NCI-H2029 (cell line): ENCODE data around the gene TAC4.

ENCODE experiments used
- DNase-seq: peaks from one replicate; lab custom pipeline; 2025; lab: John Stamatoyannopoulos, UW

Gene TAC4

GRCh38 chr17:49873466-49873865 is 25.6 kb upstream of the TAC4 start:
- DNase-seq = peak; percentile 77

DNA sequence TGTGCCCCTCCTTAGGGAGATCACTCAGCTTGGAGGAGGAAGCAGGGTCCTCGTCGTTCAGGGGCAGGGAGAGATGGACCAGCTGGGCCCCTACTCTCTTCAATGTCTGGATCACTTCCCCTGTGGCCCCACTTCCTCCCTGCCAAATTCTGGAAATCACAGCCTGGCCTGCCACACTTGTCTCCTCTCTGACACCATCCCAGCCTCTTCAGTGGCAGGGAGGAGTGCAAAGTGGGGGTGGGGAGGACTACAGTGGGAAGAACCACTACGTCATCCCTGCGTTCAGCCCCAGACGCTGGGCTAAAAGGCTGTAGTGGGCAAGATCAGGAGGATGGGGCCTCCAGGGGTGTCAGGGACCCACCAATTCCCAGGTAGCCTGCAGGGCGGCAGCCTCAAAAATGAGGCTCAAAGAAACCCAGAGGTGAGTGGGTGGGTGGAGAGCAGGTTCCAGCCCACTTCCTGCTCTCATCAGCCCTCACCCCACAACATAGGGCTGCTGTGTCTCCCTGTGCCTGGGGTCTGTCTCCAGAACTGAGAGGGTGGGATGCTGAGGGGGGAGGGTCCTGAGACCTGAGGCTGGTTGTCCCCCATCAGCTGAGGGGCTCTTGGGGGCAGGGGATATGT is 25.0 kb upstream of the TAC4 start:
- DNase-seq = no peak

DNA sequence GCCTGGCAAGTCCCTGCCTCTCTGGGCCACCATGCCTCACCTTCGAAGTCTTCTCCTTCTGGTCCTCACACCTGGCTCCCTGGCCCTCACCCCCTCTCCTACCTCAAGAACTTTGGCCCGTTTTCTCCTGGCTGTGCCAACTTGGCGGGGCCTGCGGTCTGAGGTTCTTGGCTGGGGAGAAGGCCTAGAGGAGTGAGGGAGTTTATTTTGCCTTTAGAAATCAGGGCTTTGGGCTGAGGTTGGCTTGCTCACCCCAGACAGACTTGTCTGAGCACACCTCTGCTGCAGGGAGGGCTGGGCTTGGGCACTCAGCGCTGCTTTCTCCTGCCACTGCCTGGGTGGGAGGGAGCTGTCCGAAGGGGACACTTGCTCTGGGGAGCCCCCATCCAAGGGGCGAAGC is 23.3 kb upstream of the TAC4 start:
- no peak for DNase-seq

GRCh38 chr17:49870298-49870697 is 22.4 kb upstream of the TAC4 start:
- DNase-seq = no peak

DNA sequence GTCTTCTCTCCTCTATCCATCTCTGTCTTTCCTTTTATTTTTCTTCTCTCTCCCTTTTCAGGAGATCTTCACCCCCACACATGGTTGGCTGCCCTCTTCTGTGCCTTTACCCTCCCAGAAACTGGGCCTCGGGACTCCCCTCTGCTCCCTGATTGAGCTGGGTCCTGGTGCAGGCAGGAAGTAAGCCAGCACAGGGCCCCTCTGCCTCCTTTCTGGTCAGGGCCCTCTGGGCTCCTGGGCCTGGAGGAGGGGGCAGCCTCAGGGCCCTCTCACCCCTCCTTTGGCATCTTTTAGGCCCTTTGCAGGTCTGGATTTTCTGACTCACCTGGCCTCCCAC is 21.1 kb upstream of the TAC4 start:
- DNase-seq = no peak

DNA sequence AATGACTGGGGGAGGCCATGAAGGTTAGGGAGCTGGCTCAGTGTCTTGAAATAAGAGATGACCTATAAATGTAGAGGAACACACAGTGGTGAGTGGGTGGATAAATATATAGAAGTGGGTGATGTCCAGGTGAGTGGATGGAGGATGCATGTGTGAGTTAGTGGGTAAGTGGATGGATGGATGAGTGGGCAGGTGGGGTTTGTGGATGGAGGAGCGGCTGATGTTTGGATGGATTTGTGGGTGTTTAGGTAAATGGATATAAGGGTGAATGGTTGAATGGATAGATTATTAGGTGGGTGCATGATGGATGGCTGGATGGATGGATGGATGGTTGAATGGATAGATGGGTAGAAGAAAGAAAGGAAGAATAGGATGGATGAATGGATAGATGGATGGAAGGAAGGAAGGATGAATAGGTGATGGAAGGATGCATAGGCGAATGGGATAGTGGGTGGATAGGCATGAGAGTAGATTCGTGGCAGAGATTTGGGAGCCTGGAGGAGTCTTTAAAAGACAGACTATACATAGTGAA is 19.1 kb upstream of the TAC4 start:
- no peak for DNase-seq

- DNase-seq = no peak
These were observed 18.1 kb upstream of the TAC4 start for GRCh38 chr17:49866019-49866380.

DNA sequence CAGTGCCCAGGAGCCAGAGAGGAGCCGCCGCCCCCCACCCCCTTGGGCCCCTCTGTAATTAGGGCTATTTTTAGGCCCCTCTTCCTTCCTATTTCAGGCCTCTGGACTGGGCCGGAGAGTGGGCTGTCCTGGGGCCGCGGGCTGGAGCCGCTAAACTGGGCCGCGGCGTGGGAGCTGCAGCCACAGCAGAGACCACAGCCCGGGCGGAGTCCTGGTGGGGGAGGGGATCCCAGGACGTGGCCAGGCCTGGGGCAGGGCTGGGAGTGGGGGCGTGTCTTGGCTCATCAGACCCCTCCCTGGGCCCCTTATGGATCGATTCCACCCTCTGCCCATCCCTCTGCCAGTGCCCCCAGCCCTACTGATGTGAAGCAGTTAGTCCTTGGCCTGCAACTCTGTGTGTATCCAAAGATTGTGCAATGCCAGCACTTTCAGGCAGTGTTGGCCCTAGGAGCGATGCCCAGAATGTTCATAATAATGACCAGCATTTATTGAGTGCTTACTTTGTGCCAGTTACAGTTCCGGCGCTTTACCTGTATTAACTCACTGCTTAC is 15.0 kb upstream of the TAC4 start:
- no peak for DNase-seq

- DNase-seq = no peak
These were observed 13.4 kb upstream of the TAC4 start for GRCh38 chr17:49861150-49861884.

GRCh38 chr17:49859991-49860953 is 12.4 kb upstream of the TAC4 start:
- no peak for DNase-seq

DNA sequence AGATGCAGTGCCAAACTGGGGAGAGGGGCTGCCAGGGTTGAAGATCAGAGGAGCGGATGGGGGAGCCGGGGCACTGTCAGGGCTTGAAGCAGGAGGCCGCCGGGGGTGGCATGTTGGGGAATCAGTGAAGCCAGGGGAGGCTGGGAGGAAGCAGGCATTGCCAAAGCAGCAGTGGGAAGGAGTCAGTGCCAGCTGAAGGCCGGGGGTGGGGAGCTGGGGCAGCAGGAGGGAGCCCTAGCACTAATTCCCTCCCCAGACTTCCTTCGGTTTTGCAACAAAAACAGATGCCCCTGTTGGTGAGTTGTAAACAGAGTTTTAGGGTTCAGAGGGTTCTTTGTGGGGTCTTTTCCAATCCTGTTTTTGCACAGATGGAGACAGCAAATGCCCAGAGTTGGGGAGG is 10.9 kb upstream of the TAC4 start:
- DNase-seq = no peak

- no peak for DNase-seq
These were observed 6.3 kb upstream of the TAC4 start for GRCh38 chr17:49854126-49854525.

GRCh38 chr17:49853470-49854015 is 5.7 kb upstream of the TAC4 start:
- no peak for DNase-seq

DNA sequence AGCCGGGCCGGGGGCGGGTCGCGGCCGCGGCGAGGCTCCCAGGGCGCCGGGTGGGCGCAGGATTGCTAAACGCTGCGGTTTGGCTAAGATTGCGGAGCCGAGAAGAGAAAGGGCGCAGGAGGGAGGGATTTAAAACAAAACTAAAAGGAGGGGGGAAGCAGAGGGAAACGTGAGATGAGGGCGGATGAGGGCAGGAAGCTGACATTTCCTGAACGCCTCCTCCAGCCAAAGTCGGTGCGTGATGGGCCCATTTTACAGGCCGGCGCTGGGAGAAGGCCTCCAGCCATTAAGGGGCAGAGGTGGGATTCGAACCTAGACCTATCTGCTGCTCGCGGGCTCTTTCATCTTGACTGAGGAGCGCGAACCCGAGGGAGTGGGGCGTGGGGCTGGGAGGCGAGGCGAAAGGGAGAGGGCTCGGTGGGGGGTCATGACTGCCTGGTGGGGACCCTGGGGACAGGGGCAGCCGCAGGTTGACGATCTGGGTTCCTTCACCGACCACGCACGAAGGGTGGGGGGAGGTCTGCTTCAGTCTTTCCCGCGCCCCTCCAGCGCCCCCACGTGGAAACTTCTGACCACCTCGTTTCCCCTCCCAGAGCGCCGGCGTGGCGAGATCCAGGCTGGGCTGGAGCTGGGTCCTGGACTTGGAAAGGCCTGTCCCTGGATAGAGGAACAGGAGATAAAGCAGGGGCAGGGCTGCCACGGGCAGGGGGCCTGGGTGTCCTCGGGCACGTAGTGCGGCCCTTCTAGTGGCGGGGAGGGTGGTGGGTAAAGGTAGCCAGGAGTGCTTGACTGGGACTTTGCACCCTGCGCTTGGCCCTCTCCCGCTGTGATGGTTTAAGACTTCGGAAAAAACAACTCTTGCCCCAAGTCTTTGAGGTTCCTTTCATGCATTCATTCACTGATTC is 3.8 kb upstream of the TAC4 start:
- DNase-seq = peak; percentile 13

GRCh38 chr17:49850772-49851386 is 3.0 kb upstream of the TAC4 start:
- DNase-seq = no peak

- DNase-seq = no peak
These were observed 2.3 kb upstream of the TAC4 start for GRCh38 chr17:49850218-49850610.

- DNase-seq = no peak
These were observed 870 bp upstream of the TAC4 start for GRCh38 chr17:49848739-49849138.

- no peak for DNase-seq
These were observed 744 bp downstream of the TAC4 start for GRCh38 chr17:49846938-49847712.

- no peak for DNase-seq
These were observed 2.5 kb downstream of the TAC4 start for GRCh38 chr17:49845321-49845720.
